ENCODE measurements around the gene ERC2.

DNA sequence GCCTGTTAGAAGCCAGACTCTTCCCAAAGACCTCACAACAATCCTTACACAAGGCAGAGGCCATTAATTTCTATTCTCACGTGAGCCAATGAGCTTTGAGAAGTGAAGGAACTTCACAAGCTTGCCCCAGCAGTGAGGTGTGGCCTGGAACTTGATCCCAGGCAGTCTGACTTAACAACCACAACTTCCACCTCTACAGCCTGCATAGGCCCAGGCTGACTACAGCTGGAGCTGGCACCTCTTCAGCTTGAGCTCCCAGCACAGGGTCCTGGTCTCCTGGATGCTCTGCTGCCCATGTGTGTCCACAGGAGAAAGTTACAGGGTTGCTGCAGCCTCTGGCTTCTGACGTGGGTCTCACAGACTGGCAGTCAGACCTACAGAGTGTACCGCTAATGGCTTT is 111.0 kb downstream of the ERC2 start:
- TF ChIP-seq, protein P1, sequence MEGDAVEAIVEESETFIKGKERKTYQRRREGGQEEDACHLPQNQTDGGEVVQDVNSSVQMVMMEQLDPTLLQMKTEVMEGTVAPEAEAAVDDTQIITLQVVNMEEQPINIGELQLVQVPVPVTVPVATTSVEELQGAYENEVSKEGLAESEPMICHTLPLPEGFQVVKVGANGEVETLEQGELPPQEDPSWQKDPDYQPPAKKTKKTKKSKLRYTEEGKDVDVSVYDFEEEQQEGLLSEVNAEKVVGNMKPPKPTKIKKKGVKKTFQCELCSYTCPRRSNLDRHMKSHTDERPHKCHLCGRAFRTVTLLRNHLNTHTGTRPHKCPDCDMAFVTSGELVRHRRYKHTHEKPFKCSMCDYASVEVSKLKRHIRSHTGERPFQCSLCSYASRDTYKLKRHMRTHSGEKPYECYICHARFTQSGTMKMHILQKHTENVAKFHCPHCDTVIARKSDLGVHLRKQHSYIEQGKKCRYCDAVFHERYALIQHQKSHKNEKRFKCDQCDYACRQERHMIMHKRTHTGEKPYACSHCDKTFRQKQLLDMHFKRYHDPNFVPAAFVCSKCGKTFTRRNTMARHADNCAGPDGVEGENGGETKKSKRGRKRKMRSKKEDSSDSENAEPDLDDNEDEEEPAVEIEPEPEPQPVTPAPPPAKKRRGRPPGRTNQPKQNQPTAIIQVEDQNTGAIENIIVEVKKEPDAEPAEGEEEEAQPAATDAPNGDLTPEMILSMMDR (conservative IDR thresholded peaks at IDR 0.05; ENCODE audit: low read depth, low read length): no peak
- TF ChIP-seq EZH2 (IDR thresholded peaks at IDR 0.05; ENCODE audit: low read length, unreplicated experiment) (no peak), EZH2phosphoT487 (IDR thresholded peaks at IDR 0.05; ENCODE audit: borderline replicate concordance, low read length) (no peak)

All from PC-3 (cell line).